PC-3 (cell line): Measurements from ENCODE around the gene ETFA.

ENCODE experiments used
- CTCF ChIP-seq: fragments of 300-600 bp; sonication (generic); conservative IDR thresholded peaks from 2 replicates; pipeline ENCODE4 v1.5.1; 2017; ENCODE audit warnings: antibody characterized with exemption, low read depth, mild to moderate bottlenecking, low read length
- EZH2 ChIP-seq: fragments of 300-600 bp; sonication (generic); IDR thresholded peaks from one replicate; pipeline ENCODE4 v1.6.1; 2017; ENCODE audit warnings: antibody characterized with exemption, mild to moderate bottlenecking, low read length; ENCODE audit not compliant: unreplicated experiment
- EZH2phosphoT487 ChIP-seq: fragments of 300-600 bp; sonication (generic); IDR thresholded peaks from 2 replicates; pipeline ENCODE4 v1.6.1; 2018; ENCODE audit warnings: mild to moderate bottlenecking, antibody characterized with exemption, low read length, borderline replicate concordance

DNA sequence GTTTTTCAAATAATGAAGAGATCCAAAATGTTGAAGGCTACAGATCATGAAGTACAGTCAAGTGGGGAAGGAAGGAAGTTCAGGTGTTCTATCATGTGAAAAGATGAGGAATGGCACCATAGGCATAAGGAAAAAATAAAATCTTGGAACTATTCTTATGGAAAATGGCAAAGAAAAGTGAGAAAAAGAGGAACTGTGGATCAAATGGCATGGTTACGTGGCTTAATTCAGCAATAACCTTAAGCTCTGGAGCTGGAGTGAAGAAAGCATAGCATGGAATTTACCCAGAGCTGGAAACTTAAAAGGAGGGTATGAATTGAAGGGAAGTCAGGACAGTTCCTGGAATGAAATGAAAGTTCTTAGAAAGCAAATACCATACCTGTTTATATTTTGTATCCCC is 14.4 kb downstream of the ETFA start:
- TF ChIP-seq CTCF (no peak), EZH2 (no peak), EZH2phosphoT487 (no peak)
